ENCODE data around the gene DMAC2L. TPM values are rescaled to one million over a fixed set of nuclear protein-coding genes. Genes with fewer than 3 reads are reported as not detected.

Gene DMAC2L
- total RNA-seq, 1 donor from 2014 or later = 22.2 TPM

DNA sequence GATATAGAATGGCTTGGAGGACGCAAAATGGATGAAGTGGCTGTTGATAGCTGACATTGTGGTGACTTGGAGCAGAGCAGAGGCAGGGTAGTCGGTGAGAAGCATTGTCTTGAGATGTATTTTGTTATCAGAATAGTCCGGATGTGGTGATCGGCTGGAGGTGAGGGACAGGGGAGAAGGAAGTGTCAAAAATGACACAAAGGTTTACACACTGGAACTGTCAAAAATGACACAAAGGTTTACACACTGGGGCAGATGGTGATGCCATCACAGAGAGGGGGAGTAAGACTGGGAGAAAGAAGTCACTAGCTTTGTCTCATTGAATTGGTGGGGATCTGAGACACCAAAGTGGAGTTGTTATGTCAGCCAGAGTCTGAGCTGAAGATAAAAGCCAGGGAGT, 54.5 kb downstream of the DMAC2L start:
- DNase-seq (ENCODE audit: low spot score) (no peak), ATAC-seq (no peak)
- intact Hi-C loops (cut with DNase I) = no loop called here

GRCh38 chr14:50371546-50371945, 59.4 kb downstream of the DMAC2L start:
- DNase-seq (ENCODE audit: low spot score) = no peak
- ATAC-seq = no peak
- intact Hi-C loops (cut with DNase I) = no loop called here

GRCh38 chr14:50373959-50374358, 61.8 kb downstream of the DMAC2L start:
- no peak for DNase-seq (ENCODE audit: low spot score)
- intact Hi-C loops (cut with DNase I) = no loop called here
- ATAC-seq = no peak

GRCh38 chr14:50375760-50376159, 63.6 kb downstream of the DMAC2L start:
- no peak for DNase-seq (ENCODE audit: low spot score)
- no peak for ATAC-seq
- intact Hi-C loops (cut with DNase I) = no loop called here

Small RNA genes within 50 kb of the gene (microRNA-seq; reads per million reads assigned to microRNA genes)
- not detected for gene MIR4504

Other genes with a start within 250 kb of the DMAC2L start
- 6.7 TPM for gene VCPKMT, start 195.8 kb upstream of the DMAC2L start, total RNA-seq
- 52.4 TPM for gene SOS2, start 80.7 kb upstream of the DMAC2L start, total RNA-seq
- 4.6 TPM for gene L2HGDH, start 95 bp upstream of the DMAC2L start, total RNA-seq
- 15.8 TPM for gene CDKL1, start 84.6 kb downstream of the DMAC2L start, total RNA-seq
- 94.6 TPM for gene MAP4K5, start 220.2 kb downstream of the DMAC2L start, total RNA-seq
- 23.3 TPM for gene ATL1, start 247.8 kb downstream of the DMAC2L start, total RNA-seq

All from sciatic nerve (tissue), 2 donors.